ENCODE data around the gene LAPTM5.

DNA sequence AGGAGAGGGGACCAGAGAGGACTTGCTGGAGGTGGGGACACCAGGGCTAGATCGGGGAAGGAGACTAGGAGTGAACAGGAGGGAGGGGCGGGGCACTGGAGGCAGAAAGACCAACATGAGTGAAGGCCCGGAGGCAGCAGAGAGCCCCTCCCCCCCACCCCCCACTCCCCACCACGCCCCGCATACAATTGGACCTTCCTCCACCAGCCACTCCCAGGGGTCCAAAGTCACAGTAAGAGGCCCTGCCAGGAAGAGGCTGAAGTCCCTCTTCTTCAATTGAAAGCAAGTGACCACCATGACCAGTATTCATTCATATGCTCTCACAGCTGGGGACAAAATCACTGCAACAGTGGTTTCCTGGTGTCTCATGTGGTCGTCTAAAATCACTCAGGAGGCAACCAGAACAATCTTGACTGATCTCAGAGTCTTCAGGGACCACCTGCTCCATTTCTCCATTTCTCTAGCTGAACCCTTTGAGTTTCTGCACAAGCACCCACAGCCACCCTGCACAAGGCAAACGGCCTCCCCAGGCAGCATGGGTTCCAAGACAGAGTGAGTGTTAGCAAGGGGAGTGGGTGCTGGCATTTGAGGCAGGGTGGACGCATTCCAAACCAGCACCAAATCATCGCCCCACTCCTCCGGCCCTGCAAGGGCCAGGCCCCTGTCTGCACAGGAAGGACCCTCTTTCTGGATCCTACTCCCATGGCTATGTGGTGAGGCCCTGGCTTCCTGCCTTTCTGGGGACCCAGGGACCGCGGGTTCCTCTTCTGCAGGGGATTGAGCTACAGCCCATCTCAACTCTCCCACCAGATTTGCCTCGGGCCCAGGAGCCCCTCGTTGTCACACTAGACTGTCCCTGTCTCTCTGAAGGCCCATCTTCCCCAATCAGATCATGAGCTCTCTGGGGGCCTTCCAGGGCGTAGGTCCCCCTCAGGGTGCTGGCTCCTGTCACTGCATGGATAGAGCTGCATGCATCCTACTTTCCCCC lies 17.0 kb downstream of the LAPTM5 start:
- TF ChIP-seq CTCF (conservative IDR thresholded peaks at IDR 0.05; ENCODE audit: low read depth, low read length) (no peak), EZH2 (IDR thresholded peaks at IDR 0.05; ENCODE audit: low read length, unreplicated experiment) (no peak), EZH2phosphoT487 (IDR thresholded peaks at IDR 0.05; ENCODE audit: borderline replicate concordance, low read length) (no peak)

All from PC-3 (cell line).